Left forelimb (tissue), 1 donor: ENCODE measurements around the gene DDX11.
"Not testable (repeated sequence)": the region's sequence is repeated elsewhere in the genome, so short reads cannot be mapped to it uniquely, and the experiment has no call there.

Experiments used
- DNase-seq: peaks from one replicate; pipeline ENCODE4 v3.0.0-alpha.2; 2018; ENCODE audit warnings: low spot score

The DDX11 gene

DNA sequence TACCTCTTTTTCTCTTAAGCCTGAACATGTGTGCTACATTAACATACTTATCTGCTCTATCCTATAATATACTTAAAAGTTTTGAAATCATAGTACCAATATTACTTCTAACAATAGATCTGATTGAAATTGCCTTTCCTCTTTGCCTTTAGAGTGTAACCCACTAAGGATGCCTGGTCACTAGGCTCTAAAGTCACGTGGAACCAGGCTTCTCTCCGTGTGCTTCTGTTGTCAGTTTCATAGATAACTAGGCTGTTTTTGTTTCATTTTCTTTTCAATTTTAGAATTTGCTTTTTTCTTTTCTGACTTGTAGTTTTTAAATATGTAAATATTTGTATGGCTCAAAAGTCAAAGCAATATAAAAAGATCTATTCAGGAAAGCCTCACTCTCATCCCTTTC is 25.8 kb downstream of the DDX11 start:
- DNase-seq, result not testable (repeated sequence)

DNA sequence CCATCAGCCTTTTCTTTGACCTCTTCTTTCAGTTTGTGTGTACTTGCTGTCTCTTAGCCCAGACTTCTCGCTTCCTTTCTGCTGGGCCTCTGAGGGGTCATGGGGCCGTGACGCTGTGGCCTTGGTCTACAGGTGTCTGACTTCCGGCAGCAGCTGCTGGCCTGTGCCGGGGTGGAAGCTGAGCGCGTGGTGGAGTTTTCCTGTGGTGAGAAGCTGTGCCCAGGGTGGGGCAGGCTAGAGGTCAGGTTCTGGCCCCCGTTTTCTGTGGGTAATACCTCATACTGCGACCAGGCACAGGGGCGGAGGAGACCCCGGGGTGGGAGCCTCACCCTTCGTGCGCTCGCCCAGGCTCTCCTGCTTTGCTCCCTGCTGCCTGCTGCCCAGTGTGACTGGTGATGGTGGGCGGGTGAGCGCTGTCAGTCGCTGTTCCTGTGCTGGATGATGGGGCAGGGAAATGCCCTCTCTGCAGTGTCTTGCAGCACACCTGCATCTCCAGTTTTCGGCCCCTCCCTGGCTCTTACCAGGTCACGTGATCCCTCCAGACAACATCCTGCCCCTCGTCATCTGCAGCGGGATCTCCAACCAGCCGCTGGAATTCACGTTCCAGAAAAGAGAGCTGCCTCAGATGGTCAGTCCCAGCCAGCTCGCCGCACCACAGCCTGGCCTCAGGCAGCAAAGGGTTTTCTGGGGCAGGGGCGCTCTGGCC is 27.0 kb downstream of the DDX11 start:
- DNase-seq, result not testable (repeated sequence)

DNA sequence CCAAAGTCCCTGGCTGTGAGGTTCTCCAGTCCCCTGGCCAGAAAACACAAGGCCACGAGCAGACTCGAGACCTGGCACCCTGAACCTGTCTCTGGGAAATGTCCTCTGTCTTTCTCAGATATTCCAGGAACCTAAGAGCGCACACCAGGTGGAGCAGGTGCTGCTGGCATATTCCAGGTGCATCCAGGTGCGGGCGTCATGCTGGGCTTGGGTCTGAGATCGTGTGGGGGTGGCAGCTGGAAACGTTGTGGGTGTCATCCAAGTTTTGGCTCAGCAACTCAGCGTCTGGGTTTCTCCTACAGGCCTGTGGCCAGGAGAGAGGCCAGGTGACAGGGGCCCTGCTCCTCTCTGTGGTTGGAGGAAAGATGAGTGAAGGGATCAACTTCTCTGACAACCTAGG is 28.5 kb downstream of the DDX11 start:
- not testable (repeated sequence) for DNase-seq

DNA sequence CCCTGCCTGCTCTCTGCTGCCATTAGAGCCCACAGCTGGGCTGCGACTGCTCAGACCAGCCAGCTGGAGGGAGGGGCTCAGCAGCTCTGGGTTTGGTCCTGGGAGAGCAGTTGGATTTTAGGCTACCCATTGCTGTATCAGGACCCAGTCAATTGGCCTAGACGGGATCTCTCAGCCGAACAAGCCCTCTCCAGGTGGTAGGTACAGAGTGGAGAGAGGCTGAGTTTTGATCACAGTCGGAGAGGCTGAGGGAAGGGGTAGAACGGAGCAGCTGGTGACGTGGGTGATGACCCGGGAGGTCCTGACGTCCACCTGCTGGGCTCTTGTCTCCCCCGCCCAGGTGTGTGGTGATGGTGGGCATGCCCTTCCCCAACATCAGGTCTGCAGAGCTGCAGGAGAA is 28.9 kb downstream of the DDX11 start:
- not testable (repeated sequence) for DNase-seq

DNA sequence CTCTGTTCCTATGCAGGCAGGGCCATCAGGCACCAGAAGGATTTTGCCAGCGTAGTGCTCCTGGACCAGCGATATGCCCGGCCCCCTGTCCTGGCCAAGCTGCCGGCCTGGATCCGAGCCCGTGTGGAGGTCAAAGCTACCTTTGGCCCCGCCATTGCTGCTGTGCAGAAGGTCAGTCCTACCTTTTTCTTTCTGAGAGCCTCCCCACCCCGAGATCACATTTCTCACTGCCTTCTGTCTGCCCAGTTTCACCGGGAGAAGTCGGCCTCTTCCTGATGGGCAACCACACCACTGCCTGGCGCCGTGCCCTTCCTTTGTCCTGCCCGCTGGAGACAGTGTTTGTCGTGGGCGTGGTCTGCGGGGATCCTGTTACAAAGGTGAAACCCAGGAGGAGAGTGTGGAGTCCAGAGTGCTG is 29.9 kb downstream of the DDX11 start:
- DNase-seq, result not testable (repeated sequence)

DNA sequence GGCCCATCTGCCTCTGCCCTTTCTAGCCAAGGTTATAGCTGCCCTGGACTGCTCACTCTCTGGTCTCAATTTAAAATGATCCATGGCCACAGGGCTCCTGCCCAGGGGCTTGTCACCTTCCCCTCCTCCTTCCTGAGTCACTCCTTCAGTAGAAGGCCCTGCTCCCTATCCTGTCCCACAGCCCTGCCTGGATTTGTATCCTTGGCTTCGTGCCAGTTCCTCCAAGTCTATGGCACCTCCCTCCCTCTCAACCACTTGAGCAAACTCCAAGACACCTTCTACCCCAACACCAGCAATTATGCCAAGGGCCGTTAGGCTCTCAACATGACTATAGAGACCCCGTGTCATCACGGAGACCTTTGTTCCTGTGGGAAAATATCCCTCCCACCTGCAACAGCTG is 30.6 kb downstream of the DDX11 start:
- not testable (repeated sequence) for DNase-seq

DNA sequence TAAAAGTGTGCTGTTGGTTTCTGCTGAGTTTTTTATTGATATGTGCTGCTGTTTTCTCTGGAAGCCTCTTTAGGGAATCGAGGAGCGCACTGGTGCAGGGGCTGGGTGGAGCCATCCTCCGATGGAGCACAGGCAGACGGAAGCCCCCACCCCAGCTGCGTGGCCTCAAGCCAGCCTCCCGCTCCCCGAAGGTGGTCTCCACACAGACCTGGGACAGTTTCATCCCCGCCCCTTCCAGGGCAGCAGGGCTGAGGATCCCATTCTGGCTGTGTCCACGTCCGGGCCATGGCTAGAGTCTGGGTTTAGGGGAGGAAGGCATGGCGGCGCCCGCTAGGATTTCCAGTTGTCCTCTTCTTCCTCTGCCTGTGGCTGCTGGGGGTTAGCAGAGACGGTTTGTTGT is 31.1 kb downstream of the DDX11 start:
- DNase-seq, result not testable (repeated sequence)

DNA sequence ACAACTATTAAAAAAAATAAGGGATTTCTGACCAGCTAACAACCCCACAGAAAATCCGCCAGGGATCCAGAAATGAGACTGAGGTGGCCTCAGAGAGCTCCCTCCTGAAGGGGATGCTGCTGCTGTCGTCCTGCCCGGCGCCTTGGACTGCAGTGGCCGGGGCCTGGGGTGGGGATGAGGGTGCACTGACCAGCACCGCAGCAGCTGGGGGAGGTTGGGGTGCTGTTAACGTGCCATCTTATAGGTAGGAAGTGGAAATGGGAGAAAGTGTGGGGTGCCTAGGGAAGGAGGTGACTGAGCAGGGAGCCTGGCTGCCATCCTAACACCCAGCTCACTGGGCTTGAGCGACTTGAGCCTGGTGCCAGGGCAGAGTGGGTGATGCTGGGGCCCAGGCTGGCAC is 32.0 kb downstream of the DDX11 start:
- DNase-seq, result no peak

DNA sequence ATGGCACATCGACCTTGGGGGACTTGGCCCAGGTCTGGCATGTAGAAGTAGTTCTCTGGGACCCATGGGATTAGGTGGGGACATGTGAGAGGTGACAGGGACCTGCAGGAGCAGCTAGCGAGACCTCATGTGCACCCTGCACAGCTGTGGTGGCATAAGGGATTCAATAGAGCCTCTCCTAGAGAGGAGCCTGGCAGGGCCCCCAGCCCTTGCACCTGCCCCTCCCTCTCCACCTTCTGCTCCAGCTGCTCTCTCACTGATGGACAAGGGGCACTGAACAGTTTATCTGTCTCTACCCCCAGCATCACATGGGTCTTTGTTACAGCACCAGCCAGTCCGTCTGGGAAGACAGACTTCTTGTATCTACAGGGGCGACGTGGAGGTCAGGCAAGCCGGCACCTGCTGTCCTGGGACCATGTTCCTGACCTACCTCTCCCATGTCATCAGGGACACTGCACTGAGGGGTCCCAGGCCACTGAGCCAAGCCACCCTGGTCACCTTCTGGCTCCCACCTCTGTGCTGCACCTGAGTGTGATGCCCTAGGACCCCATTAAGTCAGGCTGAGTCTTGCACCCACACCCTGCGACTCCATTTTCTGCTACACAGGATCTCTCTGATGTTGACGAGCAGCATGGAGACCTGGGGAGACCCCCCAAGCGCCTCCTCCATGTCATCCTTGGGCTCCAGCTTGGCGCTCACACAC is 32.6 kb downstream of the DDX11 start:
- no peak for DNase-seq

DNA sequence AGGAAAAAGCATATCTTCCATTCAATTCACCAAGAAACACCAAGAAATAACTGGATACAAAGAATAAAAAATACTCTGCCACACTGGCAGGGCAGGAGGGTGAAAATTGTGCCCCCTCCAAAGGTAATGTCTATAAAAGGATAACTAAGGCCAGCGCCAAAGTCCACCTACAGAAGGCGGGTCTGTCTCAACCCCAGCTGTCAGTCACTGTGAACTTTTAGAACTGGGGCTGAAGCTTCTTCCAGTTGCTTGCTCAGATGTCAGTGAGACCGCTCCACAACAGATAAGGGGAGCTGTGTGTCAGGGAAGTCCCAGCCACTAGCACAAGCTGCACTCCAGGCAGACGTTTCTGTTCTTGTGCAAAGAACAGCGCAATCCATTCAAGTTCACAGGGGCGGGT is 36.1 kb downstream of the DDX11 start:
- not testable (repeated sequence) for DNase-seq

DNA sequence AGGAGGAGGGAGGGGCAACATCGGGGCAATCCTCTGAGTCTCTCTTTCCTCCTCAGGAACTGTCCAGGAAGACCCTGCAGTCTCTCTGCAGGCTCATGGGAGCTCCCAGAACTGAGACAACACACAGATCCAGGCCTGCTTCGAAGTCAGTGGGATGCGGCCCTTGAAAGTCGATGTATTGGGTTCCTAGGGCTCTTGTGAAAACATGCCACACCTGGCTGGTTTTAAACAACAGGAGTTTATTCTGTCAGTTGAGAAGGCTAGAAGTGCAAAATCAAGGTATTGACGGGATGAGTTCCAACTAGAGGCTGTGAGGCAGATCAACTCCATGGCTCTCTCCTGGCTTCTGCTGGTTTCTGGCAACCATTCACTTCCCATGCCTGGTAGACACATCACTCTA is 36.6 kb downstream of the DDX11 start:
- DNase-seq, result not testable (repeated sequence)

DNA sequence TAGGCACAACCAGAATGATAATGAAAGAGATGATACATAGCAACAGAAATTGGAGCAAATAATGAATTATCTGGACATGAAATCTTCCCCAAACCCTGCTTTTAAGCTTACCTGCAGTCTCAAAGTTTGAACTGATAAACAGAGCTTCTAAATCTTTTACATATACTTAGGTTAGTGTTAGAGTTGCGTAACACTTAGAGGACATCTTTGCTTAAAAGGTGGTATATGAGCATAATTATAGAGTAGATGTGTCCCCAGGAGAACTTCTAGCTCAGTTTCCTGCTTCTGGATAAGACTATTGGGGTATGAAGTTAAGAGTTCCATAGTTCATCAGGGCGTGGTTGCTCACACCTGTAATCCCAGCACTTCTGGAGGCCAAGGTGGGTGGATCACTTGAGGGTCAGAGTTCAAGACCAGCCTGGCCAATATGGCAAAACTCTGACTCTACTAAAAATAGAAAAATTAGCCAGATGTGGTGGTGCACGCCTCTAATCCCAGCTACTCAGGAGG is 41.5 kb downstream of the DDX11 start:
- DNase-seq, result not testable (repeated sequence)

DNA sequence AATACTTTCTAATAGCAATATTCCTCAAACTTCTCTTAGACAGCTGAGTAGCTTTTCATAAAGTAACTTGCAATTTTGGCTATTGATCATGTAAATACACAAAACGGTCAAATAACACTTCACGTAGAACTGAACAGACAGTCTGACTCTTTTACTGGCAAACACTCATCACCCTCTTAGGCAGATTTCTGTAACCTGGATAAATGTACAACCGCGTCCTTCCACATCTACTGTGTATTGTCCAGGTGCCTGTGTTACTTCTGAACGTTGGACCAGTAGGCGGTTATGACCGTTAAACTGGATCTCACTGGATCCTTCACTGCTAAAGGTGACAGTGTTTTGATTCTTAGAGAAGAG is 43.2 kb downstream of the DDX11 start:
- not testable (repeated sequence) for DNase-seq

DNA sequence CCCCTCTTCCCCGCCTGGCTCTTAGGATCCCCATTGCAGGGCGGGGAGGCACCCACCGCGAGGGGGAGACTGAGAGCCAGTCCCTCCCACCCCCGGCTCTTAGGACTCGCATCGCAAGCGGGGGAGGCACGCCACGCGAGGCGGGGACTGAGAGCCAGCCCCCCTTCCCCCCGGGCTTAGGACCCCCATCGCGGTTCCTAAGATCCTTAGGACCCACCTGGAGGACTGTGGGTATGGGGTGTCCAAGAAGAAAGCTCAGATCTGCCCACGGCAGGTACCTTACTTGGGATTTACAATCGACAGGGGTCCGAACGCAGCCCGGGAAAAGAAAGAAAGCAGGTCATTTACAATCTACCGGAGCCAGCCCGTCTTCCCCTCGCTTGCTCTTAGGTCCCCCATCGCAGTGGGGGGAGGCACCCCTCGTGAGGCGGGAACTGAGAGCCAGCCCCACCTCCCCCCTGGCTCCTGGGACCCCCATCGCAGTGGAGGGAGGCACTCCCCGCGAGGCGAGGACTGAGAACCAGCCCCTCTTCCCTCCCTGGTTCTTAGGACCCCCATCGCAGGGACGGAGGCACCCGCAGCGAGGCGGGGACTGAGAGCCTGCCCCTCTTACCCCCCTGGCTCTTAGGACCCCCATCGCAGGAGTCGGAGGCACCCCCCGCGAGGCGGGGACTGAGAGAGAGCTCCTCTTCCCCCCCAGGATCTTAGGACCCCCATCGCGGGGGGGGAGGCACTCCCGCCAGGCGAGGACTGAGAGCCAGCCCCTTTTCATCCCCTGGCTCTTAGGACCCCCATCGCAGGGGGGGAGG is 43.7 kb downstream of the DDX11 start:
- no peak for DNase-seq

DNA sequence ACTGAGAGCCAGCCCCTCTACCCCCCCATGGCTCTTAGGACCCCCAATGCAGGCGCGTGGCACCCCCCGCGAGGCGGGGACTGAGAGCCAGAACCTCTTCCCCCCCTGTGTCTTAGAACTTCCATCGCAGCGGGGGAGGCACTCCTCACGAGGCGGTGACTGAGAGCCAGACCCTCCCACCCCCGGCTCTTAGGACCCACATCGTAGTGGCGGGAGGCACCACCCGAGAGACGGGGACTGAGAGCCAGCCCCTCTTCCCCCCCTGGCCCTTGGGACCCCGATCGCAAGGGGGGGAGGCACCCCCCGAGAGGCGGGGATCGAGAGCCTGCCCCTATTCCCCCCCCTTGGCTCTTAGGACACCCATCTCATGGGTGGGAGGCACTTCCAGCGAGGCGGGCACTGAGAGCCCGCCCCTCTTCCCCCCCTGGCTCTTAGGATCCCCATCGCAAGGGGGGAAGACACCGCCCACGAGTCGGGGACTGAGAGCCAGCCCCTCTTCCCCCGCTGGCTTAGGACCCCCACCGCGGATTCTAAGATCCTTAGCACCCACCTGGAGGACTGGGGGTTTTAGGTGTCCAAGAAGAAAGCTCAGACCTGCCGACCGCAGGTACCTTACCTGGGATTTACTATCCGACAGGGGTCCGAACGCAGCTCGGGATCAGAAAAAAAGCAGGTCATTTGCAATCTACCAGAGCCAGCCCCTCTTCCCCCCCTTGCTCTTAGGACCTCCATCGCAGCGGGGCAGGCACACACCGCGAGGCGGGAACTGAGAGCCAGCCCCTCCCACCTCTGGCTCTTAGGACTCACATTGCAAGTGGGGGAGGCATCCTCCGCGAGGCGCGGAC is 44.9 kb downstream of the DDX11 start:
- DNase-seq, result no peak

DNA sequence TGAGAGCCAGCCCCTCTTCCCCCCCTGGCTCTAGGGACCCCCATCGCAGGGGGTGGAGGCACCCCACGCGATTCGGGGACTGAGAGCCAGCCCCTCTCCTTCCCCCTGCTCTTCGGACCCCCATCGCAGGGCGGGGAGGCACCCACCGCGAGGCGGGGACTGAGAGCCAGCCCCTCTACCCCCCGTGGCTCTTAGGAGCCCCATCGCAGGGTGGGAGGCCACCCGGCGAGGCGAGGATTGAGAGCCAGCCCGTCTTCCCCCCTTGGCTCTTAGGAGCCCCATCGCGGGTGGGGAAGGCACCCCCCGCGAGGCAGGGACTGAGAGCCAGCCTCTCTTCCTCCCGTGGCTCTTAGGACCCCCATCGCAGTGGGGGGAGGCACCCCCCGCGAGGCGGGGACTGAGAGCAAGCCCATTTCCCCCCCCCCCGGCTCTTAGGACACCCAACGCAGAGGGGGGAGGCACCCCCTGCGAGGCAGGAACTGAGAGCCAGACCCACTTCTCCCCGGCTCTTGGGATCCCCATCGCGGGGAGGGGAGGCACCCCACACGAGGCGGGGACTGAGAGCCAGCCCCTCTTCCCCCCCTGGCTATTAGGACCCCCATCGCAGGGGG is 45.6 kb downstream of the DDX11 start:
- no peak for DNase-seq

DNA sequence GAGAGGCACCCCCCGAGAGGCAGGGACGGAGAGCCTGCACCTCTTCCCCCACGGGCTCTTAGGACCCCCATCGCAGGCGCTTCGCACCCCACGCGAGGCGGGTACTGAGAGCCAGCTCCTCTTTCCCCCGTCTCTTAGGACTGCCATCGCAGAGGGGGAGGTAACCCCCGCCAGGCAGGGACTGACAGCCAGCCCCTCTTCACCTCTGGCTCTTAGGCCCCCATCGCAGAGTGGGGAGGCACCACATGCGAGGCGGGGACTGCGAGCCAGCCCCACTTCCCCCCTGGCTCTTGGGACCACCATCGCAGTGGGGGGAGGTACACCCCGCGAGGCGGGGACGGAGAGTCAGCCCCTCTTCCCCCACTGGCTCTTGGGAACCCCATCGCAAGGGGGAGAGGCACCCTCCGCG is 46.1 kb downstream of the DDX11 start:
- no peak for DNase-seq

DNA sequence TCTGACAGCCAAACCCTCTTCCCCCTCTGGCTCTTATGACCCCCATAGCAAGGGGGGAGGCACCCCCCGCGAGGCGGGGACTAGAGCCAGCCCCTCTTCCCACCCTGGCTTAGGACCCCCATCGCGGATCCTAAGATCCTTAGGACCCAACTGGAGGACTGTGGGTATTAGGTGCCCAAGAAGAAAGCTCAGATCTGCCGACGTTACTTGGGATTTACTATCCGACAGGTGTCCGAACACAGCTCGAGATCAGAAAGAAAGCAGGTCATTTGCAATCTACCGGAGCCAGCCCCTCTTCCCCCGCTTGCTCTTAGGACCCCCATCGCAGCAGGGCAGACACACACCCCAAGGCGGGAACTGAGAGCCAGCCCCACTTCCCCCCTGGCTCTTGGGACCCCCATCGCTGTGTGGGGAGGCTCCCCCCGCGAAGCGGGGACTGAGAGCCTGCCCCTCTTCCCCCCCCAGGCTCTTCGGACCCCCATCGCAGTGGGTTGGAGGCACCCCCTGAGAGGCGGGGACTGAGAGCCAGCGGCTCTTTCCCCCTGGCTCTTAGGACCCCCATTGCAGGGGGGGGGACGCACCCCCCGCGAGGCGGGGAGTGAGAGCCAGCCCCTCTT is 46.8 kb downstream of the DDX11 start:
- no peak for DNase-seq

DNA sequence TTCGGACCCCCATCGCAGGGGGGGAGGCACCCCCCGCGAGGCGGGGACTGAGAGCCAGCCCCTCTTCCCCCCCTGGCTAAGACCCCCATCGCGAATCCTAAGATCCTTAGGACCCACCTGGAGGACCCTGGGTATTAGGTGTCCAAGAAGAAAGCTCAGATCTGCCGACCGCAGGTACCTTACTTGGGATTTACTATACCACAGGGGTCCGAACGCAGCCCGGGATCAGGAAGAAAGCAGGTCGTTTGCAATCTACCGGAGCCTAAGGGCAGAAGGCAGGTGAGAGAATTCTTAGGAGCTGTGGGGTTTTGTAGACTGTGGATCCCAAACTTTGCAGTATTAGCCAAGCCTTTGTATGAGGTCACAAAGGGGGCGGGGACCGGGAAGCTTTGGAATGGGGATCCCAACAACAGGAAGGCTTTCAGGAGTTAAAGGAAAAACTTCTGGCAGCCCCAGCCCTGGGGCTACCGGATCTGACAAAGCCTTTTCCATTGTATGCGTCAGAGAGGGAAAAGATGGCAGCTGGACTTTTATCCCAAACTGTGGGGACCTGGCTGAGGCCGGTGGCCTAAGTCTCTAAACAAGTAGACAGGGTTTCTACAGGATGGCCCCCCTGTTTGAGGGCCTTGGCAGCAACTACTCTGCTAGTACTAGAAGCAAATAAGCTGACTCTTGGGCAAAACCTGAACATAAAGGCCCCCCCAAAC is 47.5 kb downstream of the DDX11 start:
- not testable (repeated sequence) for DNase-seq

DNA sequence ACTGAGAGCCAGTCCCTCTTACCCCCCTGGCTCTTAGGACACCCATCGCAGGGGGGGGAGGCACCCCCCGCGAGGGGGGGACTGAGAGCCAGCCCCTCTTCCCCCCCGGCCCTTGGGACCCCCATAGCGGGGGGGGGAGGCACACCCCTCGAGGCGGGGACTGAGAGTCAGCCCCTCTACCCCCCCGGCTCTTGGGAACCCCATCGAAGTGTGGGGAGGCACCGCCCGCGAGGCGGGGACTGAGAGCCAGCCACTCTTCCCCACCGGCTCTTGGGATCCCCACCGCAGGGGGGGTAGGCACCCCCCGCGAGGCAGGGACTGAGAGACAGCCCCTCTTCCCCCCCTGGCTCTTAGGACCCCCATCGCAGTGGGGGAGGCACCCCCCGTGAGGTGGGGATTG is 48.8 kb downstream of the DDX11 start:
- no peak for DNase-seq
